NCI-H1436 treated with DMSO at 0.1 percent for 48 hours (cell line): ENCODE results near the gene CHTOP.
A peak's percentile ranks its signal among the peaks of the same experiment; 100 is the strongest.
"Not testable (repeated sequence)": the region's sequence is repeated elsewhere in the genome, so short reads cannot be mapped to it uniquely, and the experiment has no call there.

Experiments used
- DNase-seq: peaks from one replicate; lab custom pipeline; 2025; lab: John Stamatoyannopoulos, UW

CHTOP gene

DNA sequence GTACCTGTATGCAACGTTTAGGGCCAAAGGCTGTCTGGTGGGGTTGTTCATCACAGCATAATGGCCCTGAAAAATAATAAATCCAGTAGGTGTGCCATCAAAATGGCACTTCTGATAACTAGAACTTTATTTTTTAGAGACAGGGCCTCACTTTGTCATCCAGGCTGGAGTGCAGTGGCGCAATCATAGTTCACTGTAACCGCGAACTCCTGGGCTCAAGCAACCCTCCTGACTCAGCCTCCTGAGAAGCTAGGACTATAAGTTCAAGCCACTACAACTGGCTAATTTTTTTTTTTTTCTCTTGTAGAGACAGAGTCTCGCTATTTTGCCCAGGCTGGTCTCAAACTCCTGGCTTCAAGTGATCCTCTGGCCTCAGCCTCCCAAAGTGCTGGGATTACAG lies 29.3 kb downstream of the CHTOP start:
- no peak for DNase-seq

DNA sequence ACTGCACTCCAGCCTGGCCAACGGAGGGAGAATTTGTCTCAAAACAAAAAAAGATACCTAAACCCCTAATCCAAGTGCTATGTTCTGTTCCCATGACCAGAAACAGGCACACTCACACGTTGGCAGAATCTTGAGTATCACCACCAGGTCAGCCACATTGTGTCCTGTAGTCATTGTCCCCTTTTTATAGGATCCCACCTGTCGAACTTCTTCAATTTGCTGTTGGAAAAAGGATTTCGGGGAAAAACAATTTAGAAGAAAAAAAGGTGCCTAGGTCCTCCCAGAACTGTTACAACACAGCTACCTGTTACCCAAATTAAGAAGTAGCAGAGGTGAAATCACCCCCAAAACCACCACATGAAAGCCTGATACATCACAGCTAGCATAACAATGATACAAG lies 33.6 kb downstream of the CHTOP start:
- no peak for DNase-seq

DNA sequence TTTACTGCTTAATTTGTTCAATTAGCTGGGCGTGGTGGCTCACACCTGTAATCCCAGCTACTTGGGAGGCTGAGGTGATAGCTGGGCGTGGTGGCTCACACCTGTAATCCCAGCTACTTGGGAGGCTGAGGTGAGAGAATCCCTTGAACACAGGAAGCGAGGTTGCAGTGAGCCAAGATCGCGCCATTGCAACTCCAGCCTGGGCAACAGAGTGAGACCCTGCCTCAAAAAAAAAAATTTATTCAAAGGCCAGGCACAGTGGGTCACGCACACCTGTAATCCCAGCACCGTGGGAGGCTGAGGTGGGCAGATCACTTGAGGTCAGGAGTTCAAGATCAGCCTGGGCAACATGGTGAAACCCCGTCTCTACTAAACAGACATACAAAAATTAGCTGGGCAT lies 34.8 kb downstream of the CHTOP start:
- not testable (repeated sequence) for DNase-seq

DNA sequence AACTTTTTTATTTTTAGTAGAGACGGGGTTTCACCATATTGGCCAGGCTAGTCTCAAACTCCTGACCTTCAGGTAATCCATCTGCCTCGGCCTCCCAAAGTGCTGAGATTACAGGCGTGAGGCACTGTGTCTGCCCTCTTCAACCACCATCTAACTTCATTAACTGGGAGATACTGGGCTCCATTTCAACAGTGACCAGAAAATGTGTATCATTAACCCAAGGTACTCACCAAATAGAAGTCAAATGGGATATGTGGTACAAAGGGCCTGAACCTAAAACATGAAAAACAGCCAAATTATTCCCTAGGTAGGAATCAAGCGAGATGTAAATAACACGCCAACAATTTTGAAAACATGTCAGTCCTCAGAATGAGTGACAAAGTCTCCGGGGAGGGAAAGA lies 35.7 kb downstream of the CHTOP start:
- no peak for DNase-seq

DNA sequence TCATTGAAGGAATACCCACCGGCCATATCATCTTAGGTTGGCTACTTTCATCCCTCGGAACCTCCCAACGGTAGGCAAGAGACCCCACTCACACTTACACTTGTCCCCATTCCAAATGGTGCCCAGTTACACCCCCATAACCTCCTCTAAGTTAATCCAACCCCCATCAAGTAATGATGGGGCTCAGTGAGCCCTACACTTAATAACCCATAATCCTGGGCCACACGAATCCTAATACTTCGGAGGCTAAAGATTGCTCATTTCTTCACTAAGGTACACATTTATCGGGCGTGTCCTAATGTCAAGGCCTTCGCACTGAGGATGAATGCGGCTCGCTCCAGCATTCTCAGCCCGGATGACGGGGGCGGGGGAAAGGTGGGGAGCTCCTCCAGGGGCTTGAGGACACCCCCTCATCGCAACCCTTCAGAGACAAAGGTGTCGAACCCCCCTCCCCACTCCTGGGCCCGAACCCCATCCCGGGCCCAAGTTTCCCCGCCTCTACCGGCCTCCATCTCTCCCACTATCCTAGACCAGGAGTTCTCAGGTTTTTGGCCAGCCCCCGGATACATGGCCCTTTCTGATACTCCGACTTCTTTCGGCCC lies 36.5 kb downstream of the CHTOP start:
- no peak for DNase-seq

DNA sequence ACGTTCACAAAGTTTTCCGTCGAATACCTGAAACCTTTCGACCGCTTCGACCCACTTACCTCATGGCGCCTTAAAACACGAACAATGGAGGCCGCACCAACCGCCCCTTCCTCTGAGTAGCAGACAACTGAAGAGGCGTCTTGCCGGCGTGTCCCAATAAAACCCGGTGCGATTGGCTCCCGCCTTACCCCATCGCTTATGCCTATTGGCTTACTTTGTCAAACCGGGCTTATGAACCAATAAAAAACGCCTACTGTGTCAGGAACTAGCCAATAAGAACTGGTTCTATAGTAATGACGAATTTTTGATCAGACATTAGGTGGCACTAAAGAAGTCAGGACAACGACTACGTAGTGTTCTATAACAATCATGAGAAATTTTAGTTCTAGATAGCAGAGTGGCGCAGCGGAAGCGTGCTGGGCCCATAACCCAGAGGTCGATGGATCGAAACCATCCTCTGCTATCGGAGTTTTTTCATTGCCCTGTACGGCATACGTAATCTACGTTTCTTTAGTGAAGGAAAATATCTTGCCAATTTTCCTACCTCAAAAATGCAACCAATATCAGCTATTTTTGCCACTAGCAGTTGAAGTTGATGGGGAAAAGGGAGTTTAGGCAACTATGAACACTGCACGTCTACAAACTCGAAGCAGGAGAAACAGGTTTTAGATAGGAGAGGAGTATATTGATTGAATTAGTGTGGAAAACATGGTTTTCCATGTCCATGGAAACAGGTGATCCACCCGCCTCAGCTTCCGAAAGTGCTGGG lies 37.2 kb downstream of the CHTOP start, which contains the start of gene ILF2:
ILF2 (minus strand) TSS at position 135 of the 769 bp plus-strand sequence; CDS start at position 64, 71 bp downstream.
- DNase-seq = peak; percentile 99

DNA sequence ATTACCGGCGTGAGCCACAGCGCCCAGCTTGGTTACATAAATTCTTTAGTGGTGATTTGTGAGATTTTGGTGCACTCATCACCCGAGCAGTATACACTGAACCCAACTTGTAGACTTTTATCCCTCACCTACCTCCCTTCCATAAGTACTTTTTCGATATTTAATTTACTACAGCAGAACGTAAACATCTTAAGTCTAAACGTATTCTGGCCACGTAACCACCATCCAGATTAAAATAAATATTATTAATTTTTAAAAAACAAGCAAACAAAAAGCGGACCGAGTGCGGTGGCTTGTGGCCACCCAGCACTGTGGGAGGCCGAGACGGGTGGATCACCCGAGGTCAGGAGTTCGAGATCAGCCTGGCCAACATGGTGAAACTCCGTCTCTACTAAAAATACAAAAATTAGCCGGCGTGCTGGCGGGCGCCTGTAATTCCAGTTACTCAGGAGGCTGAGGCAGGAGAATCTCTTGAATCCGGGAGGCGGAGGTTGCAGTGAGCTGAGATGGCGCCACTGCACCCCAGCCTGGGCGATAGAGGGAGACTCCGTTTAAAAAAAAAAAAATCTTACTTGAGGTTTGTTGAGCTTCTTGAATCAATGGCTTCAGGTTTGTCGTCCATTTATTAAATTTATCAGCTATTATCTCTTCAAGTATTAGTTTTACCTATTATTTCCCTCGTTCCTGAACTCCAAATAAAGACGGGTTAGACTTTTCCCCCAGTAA lies 37.9 kb downstream of the CHTOP start:
- not testable (repeated sequence) for DNase-seq

DNA sequence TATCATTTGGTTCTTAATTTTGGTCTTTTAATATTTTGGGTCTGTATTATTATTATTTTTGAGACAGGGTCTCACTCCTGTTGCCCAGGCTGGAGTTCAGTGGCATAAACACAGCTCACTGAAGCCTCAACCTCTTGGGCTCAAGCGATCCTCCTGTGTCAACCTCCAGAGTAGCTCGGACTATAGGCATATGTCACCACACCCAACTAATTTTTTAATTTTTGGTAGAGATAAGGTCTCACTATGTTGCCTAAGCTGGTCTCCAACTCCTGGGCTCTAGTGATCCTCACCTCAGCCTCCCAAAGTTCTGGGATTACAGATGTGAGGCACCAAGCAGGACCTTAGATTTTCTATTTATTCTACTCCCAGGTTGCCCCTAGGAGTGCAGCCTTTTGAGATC lies 39.6 kb downstream of the CHTOP start:
- DNase-seq = no peak

DNA sequence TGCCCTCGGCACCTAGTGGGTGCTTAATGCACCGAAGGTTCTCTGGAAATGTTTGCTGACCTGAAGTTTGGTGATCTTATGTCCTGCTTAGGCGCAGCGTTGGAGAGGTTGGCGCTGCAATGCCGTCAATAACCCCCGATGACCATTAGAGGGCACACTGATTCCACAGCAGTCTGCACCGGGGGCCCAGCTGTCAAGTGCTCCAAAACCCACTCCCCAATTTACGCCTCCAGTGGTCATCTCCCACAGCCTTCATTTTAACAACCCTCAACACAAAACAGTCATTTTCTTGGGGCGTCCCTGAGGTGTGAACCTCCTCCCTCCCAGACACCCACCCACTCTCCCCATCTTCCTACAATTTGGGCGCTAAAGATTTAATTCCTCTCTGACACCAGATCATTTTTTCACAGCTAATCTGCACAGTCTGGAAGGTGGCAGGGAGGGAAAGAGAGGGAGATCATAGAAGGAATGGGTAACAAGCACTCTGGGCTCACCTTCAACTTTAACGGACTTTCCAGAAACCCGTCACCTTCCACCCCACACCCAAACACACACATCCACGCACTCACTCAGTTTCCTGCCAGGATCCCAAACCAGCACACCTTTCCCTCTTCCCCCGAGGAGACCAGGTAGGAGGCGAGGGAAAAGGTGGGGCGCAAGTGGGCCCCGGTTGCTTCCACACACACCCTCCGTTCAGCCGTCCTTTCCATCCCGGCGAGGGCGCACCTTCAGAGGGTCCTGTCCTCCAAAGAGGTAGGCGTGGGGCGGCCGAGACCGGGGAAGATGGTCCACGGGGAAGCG lies 44.1 kb downstream of the CHTOP start:
- no peak for DNase-seq

DNA sequence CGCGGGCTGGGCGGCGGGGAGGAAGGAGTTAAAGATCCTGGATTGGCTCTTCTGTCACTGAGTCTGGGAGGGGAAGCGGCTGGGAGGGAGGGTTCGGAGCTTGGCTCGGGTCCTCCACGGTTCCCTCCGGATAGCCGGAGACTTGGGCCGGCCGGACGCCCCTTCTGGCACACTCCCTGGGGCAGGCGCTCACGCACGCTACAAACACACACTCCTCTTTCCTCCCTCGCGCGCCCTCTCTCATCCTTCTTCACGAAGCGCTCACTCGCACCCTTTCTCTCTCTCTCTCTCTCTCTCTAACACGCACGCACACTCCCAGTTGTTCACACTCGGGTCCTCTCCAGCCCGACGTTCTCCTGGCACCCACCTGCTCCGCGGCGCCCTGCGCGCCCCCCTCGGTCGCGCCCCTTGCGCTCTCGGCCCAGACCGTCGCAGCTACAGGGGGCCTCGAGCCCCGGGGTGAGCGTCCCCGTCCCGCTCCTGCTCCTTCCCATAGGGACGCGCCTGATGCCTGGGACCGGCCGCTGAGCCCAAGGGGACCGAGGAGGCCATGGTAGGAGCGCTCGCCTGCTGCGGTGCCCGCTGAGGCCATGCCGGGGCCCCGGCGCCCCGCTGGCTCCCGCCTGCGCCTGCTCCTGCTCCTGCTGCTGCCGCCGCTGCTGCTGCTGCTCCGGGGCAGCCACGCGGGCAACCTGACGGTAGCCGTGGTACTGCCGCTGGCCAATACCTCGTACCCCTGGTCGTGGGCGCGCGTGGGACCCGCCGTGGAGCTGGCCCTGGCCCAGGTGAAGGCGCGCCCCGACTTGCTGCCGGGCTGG lies 44.9 kb downstream of the CHTOP start, which contains the start of gene NPR1:
NPR1 (plus strand) TSS at position 170 of the 818 bp plus-strand sequence; CDS start at position 591, 421 bp downstream.
- DNase-seq = no peak

DNA sequence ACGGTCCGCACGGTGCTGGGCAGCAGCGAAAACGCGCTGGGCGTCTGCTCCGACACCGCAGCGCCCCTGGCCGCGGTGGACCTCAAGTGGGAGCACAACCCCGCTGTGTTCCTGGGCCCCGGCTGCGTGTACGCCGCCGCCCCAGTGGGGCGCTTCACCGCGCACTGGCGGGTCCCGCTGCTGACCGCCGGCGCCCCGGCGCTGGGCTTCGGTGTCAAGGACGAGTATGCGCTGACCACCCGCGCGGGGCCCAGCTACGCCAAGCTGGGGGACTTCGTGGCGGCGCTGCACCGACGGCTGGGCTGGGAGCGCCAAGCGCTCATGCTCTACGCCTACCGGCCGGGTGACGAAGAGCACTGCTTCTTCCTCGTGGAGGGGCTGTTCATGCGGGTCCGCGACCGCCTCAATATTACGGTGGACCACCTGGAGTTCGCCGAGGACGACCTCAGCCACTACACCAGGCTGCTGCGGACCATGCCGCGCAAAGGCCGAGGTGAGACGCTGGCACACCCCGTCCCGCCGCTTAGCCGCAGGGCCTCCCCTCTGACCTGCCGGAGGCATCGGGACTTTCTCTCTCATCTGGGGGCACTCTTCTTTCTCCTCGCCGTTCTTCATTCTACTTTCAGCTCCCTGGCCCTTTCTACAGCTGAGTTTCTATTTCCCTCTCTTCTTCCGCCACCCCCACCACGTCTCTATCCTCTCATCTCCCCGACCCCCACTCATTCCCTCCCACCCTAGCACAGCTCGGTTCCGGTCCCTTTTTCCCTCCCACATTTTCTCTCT lies 45.7 kb downstream of the CHTOP start:
- DNase-seq = no peak

DNA sequence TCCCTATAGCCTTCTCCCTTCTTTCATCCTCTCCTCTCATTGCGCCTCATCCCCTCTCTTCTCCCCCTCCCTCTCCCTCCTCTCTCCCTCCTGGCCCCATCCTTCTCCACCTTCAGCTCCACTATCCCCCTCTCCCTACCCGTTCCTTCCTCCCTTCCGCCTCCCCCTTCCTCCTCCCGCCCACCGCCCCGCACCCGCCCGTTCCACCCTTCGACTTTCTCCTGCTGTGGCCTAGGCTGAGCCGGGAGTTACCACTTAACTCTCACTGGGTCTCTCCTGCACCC lies 46.2 kb downstream of the CHTOP start:
- no peak for DNase-seq

DNA sequence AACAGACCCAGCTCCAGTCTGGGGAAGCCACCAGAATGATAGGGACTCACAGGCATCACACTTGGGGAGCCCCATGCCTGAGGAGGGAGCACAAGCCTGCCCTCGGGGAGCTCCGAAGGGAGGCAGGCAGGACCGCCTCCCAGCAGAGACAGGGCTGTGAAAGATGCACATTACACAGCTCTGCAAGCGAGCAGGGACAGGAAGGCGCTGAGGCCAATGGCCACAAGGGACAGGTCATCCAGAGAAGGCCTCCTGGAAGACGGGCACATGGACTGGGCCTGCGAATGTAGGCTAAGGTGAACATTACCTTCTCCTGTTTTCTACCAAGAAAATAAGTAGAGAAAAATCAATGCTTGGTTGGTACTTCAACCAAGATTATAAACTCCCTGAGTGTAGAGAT lies 48.9 kb downstream of the CHTOP start:
- no peak for DNase-seq

DNA sequence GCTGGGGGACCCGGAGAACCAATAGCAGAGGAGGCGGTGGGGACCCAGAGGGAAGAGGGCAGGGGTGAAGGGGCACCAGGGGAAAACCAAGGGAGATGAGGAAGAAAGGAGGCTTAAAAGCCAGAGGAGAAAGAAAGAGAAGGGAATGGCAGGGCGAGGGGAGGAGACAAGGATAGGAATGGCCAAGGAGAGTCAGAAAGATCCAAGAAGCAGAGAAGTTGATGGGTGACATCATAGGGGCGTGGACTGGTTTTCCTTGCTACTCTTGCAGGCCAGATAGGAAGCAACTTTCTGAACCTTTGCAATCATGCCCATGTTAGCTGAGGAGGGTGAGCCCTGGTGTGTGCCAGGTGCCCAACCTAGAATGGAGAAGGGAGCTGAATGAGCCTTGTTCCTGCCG lies 50.0 kb downstream of the CHTOP start:
- DNase-seq = no peak

DNA sequence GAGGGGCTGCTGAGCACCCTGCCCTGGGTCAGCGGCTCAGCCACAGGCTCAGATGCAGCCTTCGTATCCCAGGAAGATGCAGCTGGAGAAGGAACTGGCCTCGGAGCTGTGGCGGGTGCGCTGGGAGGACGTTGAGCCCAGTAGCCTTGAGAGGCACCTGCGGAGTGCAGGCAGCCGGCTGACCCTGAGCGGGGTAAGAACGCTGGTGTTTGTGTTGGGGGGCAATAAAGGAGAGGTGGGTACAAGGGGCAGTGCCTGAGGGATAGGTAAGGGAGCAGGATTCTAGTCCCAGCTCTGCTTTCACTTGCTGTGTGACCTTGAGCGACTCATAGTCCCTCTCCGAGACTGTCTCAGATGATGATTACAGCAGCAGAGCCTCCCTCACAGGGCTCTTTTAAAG lies 51.0 kb downstream of the CHTOP start:
- no peak for DNase-seq

DNA sequence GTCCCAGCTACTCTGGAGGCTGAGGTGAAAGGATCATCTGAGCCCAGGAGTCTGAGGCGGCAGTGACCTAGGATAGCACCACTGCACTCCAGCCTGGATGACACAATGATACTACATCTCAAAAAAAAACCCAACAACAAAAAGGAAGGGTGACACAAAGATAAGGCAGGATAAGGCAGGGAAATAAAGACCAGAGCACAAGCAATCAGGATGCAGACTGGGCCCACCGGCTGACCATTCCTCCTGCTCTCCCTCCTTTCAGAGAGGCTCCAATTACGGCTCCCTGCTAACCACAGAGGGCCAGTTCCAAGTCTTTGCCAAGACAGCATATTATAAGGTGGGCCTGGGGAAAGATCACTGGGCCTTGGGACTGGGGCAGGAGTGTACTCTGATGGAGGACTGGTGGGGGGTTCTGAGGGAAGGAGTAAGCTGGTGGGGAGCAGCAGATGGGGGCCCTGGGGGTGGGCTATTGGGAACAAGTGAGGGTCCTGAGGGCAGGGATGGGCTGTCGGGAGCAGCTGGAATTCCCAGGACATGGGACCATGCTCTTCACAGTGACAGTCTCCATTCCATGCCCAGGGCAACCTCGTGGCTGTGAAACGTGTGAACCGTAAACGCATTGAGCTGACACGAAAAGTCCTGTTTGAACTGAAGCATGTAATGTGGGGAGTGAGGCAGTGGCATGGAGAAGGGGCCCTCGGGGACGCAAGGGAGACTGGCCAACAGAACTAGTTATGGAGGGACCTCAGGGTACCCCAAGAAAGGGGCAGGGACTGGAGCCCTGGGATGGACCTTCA lies 51.9 kb downstream of the CHTOP start:
- no peak for DNase-seq

DNA sequence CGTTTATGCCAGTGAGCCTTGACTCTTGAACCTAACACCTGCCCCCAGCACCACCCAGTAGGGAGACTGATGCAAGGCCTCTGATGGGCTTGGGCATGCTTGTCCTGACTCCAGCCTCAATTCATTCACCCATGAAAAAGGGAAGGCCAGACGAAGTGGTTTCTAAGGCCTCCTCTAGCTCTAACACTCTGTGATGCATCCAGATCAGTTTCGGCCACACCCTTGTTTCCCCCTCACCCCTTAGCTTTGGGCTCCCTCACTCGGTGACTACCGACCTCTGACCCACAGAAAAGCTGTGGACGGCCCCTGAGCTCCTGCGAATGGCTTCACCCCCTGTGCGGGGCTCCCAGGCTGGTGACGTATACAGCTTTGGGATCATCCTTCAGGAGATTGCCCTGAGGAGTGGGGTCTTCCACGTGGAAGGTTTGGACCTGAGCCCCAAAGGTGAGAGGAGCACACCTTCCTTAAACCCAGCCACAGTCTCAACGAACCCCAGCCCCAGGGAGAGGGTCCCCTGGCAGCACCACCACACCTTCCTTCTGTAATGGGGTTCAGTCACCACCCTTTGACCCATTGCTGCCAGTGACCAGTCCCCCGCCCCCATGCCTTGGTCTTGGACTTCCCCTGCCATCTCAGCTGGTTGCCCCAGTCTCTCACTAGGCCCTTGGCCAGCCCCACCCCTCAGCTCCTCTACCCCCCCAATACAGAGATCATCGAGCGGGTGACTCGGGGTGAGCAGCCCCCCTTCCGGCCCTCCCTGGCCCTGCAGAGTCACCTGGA lies 53.7 kb downstream of the CHTOP start:
- no peak for DNase-seq

DNA sequence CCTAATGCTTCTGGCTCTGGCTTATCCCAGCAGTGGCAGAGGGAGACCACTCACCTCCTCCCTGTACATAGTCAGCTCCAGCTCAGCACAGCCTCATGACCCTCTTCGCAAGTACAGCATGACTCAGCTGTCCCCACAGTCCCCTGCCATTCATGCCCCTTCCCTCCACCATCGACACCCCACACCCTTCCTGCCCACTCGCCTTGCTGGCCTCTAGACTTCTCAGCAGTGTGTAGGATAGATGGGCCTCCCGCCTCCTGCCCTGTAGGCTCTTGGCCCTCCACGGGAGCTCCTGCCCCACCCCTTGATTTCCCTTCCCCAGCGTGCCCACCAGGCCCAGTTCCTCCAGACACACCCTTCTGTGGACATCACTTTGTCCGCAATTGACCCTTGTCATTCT lies 54.4 kb downstream of the CHTOP start:
- no peak for DNase-seq

DNA sequence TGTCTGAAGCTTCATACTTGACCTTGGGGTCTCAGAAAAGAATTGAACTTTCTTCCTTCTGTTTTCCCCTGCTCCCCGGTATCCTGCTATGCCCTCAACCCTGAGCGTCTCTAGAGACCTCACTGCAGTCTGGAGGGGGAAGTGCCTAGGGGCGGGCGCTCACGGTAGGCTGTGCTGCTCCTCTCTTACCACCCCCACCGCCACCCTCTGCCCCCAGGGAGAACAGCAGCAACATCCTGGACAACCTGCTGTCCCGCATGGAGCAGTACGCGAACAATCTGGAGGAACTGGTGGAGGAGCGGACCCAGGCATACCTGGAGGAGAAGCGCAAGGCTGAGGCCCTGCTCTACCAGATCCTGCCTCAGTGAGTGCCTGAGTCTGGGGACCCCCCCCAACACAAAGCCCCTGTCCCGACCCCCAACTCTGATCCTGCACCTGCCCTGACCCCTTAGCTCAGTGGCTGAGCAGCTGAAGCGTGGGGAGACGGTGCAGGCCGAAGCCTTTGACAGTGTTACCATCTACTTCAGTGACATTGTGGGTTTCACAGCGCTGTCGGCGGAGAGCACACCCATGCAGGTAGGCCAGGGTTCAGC lies 55.0 kb downstream of the CHTOP start:
- no peak for DNase-seq
